ENCODE data around the gene RPL39L.

DNA sequence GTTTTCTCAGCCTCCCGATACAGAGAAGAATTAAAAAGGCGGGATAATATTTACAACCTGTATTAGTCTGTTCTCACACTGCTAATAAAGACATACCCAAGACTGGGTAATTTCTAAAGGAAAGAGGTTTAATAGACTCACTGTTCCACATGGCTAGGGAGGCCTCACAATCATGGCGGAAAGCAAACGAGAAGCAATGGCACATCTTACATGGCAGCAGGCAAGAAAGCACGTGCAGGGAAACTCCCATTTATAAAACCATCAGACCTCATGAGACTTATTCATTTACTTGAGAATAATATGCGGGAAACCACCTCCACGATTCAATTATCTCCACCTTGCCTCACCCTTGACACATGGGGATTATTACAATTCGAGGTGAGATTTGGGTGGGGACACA is 27.5 kb upstream of the RPL39L start:
- TF ChIP-seq, protein P1, sequence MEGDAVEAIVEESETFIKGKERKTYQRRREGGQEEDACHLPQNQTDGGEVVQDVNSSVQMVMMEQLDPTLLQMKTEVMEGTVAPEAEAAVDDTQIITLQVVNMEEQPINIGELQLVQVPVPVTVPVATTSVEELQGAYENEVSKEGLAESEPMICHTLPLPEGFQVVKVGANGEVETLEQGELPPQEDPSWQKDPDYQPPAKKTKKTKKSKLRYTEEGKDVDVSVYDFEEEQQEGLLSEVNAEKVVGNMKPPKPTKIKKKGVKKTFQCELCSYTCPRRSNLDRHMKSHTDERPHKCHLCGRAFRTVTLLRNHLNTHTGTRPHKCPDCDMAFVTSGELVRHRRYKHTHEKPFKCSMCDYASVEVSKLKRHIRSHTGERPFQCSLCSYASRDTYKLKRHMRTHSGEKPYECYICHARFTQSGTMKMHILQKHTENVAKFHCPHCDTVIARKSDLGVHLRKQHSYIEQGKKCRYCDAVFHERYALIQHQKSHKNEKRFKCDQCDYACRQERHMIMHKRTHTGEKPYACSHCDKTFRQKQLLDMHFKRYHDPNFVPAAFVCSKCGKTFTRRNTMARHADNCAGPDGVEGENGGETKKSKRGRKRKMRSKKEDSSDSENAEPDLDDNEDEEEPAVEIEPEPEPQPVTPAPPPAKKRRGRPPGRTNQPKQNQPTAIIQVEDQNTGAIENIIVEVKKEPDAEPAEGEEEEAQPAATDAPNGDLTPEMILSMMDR (tag by site-specific recombination; IDR thresholded peaks at IDR 0.05) = no peak
- no peak for TF ChIP-seq ZNF266 (tag by site-specific recombination; IDR thresholded peaks at IDR 0.05; ENCODE audit: low read depth)
